Hepatocyte (in vitro differentiated cells): ENCODE results near the gene SLC7A4. TPM values are rescaled to one million over a fixed set of nuclear protein-coding genes. Genes with fewer than 3 reads are reported as not detected.

Source experiments
- DNase-seq: peaks from one replicate; pipeline ENCODE4 v3.0.0-alpha.2; 2016; ENCODE audit warnings: low spot score
- H2AFZ ChIP-seq: fragments of 200-600 bp; sonication (generic); 2 replicates; pipeline ENCODE4 v1.6.0; 2016; ENCODE audit warnings: antibody characterized with exemption, mild to moderate bottlenecking
- H3K27ac ChIP-seq: fragments of 200-600 bp; sonication (generic); 2 replicates; pipeline ENCODE4 v1.5.1; 2016; ENCODE audit warnings: mild to moderate bottlenecking
- H3K27me3 ChIP-seq: fragments of 200-600 bp; sonication (generic); 2 replicates; pipeline ENCODE4 v1.6.1; 2016
- H3K36me3 ChIP-seq: fragments of 200-600 bp; sonication (generic); replicated peaks from 2 replicates; pipeline ENCODE4 v1.5.1; 2016; ENCODE audit warnings: low read depth; ENCODE audit not compliant: insufficient read depth
- H3K4me1 ChIP-seq: fragments of 200-600 bp; sonication (generic); 2 replicates; pipeline ENCODE4 v1.5.1; 2016; ENCODE audit warnings: mild to moderate bottlenecking, moderate library complexity; ENCODE audit not compliant: insufficient read depth
- H3K4me2 ChIP-seq: fragments of 200-600 bp; sonication (generic); 2 replicates; pipeline ENCODE4 v1.6.0; 2016
- H3K4me3 ChIP-seq: fragments of 200-600 bp; sonication (generic); 2 replicates; pipeline ENCODE4 v1.5.1; 2016; ENCODE audit warnings: mild to moderate bottlenecking
- H3K79me2 ChIP-seq: fragments of 200-600 bp; sonication (generic); 2 replicates; pipeline ENCODE4 v1.6.0; 2017; ENCODE audit warnings: mild to moderate bottlenecking
- H3K9me2 ChIP-seq: fragments of 200-600 bp; sonication (generic); replicated peaks from 2 replicates; pipeline ENCODE4 v1.6.0; 2017; ENCODE audit warnings: mild to moderate bottlenecking; ENCODE audit not compliant: insufficient read depth
- H3K9me3 ChIP-seq: fragments of 200-600 bp; sonication (generic); 2 replicates; pipeline ENCODE4 v1.5.1; 2016; ENCODE audit warnings: low read depth, mild to moderate bottlenecking
- H4K20me1 ChIP-seq: fragments of 200-600 bp; sonication (generic); 2 replicates; pipeline ENCODE4 v1.6.0; 2016; ENCODE audit warnings: mild to moderate bottlenecking; ENCODE audit not compliant: insufficient read depth, poor library complexity, severe bottlenecking
- EZH2 ChIP-seq: fragments of 200-600 bp; sonication (generic); IDR thresholded peaks from 2 replicates; pipeline ENCODE4 v1.6.1; 2016; ENCODE audit warnings: antibody characterized with exemption, mild to moderate bottlenecking, borderline replicate concordance
- EZH2phosphoT487 ChIP-seq: fragments of 200-600 bp; sonication (generic); IDR thresholded peaks from one replicate; pipeline ENCODE4 v1.6.1; 2018; ENCODE audit warnings: antibody characterized with exemption, mild to moderate bottlenecking, low read depth, moderate library complexity; ENCODE audit not compliant: unreplicated experiment, severe bottlenecking
- WGBS: methylation state at CpG from one replicate; pipeline ENCODE4 v1.1.6; 2016; ENCODE audit warnings: low lambda C conversion rate; ENCODE audit errors: missing lambda C conversion rate; 5-methylcytosine and 5-hydroxymethylcytosine counted together
- polyA plus RNA-seq: library from polyadenylated mRNA; unstranded; fragments of >200 nt; fragmentation: Nextera tagmentation; extraction: Ambion mirVana; gene quantifications from 2 replicates; pipeline ENCODE4 v1.2.1, GENCODE V29; 2016
- total RNA-seq: library from RNA; depleted of rRNA; stranded (reverse); fragments of >200 nt; gene quantifications from 2 replicates; pipeline ENCODE4 v1.2.3, GENCODE V29; 2014
- TF ChIP-seq, protein P1 (sequence below): fragments of 200-600 bp; sonication (generic); IDR thresholded peaks from 2 replicates; pipeline ENCODE4 v1.5.1; 2016; ENCODE audit warnings: antibody characterized with exemption, mild to moderate bottlenecking; ENCODE audit not compliant: poor library complexity

SLC7A4 gene
- total and polyA plus RNA-seq, 2 experiments from 2014 or later, result 140 to 494 TPM

DNA sequence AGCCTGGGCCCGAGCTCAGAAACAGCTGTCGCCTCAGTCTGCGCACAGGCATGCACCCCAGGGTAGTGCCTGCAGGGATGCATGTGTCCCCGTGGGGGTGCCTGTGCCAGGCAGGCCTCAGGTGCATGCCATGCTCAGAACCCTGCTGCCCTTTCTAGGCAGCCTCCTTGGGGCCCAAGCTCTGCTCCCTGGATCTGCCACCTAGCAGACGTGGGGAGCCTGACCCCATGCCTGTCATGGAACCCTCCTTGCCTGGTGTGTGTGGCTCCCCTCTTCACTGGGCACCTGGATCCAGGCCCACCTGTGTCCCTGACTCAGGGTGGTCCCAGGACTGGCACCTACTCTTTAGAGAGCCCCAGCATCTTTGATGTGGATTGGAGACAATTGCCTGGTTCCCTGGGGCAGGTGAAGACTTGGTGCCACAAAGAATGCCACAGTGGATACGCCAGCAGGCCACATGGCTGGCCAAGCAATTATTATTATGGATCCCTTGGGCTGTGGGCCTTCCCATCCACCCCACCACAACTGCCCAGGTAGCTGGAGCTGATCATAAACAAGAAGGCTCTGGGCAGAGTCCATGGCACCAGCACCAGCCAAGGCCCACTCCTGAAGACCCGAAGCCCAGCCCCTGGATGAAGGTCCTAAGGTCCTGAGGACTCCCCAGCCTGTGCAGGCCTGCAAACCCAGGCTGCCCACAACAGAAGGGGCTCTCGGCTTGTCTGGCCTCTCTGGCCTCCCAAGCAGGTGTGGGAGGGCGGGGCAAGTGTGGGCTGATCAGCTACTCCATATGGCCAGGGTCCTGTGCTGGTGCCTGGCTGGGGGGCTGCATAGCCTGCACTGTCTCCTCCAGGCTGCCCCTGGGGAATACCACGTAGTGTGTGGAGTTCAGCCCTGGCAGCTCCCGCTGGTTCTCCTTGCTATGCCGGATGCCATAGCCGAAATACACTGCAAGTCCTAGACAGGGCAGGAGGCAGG is 3.8 kb downstream of the SLC7A4 start:
- peaks cover 17% of the 10 kb centered on the region for H3K4me1 ChIP-seq
- no peaks in the 10 kb centered on the region for H3K79me2 ChIP-seq
- no peaks in the 10 kb centered on the region for H3K27me3 ChIP-seq
- no peak for TF ChIP-seq EZH2
- TF ChIP-seq EZH2phosphoT487, result no peak
- TF ChIP-seq, protein P1, sequence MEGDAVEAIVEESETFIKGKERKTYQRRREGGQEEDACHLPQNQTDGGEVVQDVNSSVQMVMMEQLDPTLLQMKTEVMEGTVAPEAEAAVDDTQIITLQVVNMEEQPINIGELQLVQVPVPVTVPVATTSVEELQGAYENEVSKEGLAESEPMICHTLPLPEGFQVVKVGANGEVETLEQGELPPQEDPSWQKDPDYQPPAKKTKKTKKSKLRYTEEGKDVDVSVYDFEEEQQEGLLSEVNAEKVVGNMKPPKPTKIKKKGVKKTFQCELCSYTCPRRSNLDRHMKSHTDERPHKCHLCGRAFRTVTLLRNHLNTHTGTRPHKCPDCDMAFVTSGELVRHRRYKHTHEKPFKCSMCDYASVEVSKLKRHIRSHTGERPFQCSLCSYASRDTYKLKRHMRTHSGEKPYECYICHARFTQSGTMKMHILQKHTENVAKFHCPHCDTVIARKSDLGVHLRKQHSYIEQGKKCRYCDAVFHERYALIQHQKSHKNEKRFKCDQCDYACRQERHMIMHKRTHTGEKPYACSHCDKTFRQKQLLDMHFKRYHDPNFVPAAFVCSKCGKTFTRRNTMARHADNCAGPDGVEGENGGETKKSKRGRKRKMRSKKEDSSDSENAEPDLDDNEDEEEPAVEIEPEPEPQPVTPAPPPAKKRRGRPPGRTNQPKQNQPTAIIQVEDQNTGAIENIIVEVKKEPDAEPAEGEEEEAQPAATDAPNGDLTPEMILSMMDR, result no peak
- H3K9me3 ChIP-seq, result no peaks in the 10 kb centered on the region
- no peak overlapping the region for H2AFZ ChIP-seq
- no peak overlapping the region for H3K27ac ChIP-seq
- DNase-seq, result no peak
- peak overlapping the region; percentile 91 for H3K4me2 ChIP-seq
- no peak overlapping the region for H3K4me3 ChIP-seq
- WGBS, result 93% methylated on average over 13 of the region's 13 CpGs
- H3K9me2 ChIP-seq, result no peaks in the 10 kb centered on the region
- no peaks in the 10 kb centered on the region for H3K36me3 ChIP-seq
- no peaks in the 10 kb centered on the region for H4K20me1 ChIP-seq

DNA sequence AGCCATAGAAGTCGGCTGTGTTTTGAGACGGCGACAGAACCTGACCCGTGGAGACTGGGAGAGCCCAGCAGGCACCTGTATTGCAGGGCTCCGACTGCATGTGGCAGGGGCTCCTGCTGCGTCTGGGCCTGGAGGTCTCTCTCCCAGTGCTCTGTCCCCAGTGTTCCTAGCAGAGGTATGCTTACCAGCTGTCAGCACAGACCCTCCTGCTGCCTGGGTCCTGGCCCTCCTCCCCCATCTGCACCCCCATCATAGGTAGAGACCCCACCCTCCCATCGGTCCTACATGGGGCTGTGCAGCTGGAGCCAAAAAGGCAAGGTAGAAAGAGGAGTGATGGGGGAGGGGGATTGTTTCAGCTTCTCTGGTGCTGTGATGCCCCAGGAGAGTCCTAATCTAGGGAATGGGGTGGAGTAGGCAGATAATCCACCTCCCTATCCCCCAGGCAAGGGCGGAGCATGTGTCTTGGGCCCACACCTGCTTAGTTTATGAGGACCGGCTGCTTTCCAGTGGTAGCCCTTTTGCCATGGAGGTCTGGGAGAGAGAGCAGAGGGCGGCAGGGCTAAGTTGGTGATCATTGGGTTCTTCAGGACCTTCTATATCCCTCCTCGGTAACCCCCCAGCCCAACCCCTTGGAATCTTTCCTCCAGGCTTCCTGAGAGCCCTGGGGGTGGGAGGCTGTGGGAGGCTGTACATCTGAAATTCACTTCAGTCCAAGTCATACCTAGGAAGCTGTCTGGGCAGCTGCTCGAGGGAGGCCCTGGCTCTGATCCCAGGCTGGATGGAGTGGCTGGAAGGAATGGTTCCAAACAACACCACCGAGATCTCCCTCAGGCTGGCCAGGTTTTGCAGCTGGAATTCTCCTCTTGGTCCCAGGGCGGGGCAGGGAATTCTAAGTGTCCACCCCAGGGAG is 5.3 kb downstream of the SLC7A4 start:
- no peaks in the 10 kb centered on the region for H3K79me2 ChIP-seq
- no peak overlapping the region for H3K4me3 ChIP-seq
- TF ChIP-seq, protein P1, result no peak
- TF ChIP-seq EZH2 (no peak), EZH2phosphoT487 (no peak)
- H3K36me3 ChIP-seq, result no peaks in the 10 kb centered on the region
- DNase-seq, result no peak
- H3K27me3 ChIP-seq, result no peaks in the 10 kb centered on the region
- no peak overlapping the region for H3K27ac ChIP-seq
- no peak overlapping the region for H3K4me2 ChIP-seq
- no peaks in the 10 kb centered on the region for H3K9me3 ChIP-seq
- no peak overlapping the region for H2AFZ ChIP-seq
- no peaks in the 10 kb centered on the region for H3K9me2 ChIP-seq
- H3K4me1 ChIP-seq, result peaks cover 5% of the 10 kb centered on the region
- no peaks in the 10 kb centered on the region for H4K20me1 ChIP-seq
- WGBS, result 77% methylated on average over 14 of the region's 14 CpGs

DNA sequence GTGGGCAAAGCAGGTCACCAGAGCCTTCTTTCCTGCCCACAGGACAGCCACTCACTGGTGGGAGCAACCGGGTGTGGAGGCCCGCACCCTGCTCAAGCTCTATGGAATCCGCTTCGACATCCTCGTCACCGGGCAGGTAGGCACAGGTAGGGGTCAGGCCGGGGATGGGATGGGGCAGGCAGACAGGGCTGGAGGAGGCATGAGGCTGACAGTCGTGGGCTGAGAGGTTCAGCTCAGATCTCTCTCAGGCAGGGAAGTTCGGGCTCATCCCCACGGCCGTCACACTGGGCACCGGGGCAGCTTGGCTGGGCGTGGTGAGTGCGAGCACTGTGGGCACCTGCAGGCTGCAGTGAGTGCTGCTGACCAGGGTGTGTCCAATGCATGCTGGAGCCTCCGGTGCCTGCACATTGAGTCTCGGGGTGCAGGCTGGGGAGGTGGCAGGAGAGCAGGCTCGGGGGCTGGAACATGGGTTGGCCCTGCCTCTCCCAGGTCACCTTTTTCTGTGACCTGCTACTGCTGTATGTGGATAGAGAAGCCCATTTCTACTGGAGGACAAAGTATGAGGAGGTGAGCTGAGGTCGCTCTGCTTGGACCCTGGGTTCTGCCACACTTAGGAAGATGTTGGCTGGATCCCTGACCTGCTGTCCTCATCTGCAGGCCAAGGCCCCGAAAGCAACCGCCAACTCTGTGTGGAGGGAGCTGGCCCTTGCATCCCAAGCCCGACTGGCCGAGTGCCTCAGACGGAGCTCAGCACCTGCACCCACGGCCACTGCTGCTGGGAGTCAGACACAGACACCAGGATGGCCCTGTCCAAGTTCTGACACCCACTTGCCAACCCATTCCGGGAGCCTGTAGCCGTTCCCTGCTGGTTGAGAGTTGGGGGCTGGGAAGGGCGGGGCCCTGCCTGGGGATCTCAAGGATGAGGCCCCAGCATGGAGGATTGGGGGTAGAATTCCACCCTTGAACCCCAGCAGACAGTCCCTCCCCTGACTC is 6.3 kb downstream of the SLC7A4 start:
- DNase-seq, result no peak
- Histone ChIP-seq H3K4me3 (no peak overlapping the region), H3K36me3 (no peaks in the 10 kb centered on the region), H2AFZ (no peak overlapping the region), H3K79me2 (no peaks in the 10 kb centered on the region), H4K20me1 (no peaks in the 10 kb centered on the region), H3K27ac (no peak overlapping the region), H3K27me3 (no peaks in the 10 kb centered on the region), H3K9me3 (no peaks in the 10 kb centered on the region), H3K4me1 (no peaks in the 10 kb centered on the region), H3K4me2 (no peak overlapping the region), H3K9me2 (no peaks in the 10 kb centered on the region)
- TF ChIP-seq EZH2 (no peak), EZH2phosphoT487 (no peak)
- TF ChIP-seq, protein P1, result no peak
- 92% methylated on average over 27 of the region's 27 CpGs for WGBS
